Lower leg skin (tissue), 3 donors: ENCODE data around the gene NMT2.

Source experiments
- CTCF ChIP-seq, 3 donors: fragments of 450-650 bp; IDR thresholded peaks; one replicate each; pipeline ENCODE4 v1.5.1; 2016; ENCODE audit warnings: antibody characterized with exemption in 3 of 3, mild to moderate bottlenecking in 3 of 3, moderate library complexity in 2 of 3
- POLR2A ChIP-seq, 2 donors: fragments of 450-650 bp; IDR thresholded peaks; one replicate each; pipeline ENCODE4 v1.6.1; 2016 to 2017; ENCODE audit warnings: antibody characterized with exemption in 2 of 2, mild to moderate bottlenecking in 1 of 2, moderate library complexity in 1 of 2

GRCh38 chr10:15060638-15061037, 107.9 kb downstream of the NMT2 start:
- TF ChIP-seq CTCF (IDR thresholded peaks at IDR 0.05) (no peak), POLR2A (IDR thresholded peaks at IDR 0.05) (no peak)
